Kidney (tissue), 14 donors: ENCODE results near the gene SLC7A6. TPM values are rescaled to one million over a fixed set of nuclear protein-coding genes. Genes with fewer than 3 reads are reported as not detected.
A peak's percentile ranks its signal among the peaks of the same experiment; 100 is the strongest.

Experiments used
- DNase-seq, 5 donors: peaks; one replicate each; pipeline ENCODE4 v3.0.0-alpha.2; 2013 to 2020
- FAIRE-seq: peaks from 2 replicates; lab custom pipeline; 2012; peaks lifted over from hg19 to GRCh38; lab: Jason Lieb, UNC
- H3K27ac ChIP-seq, 2 donors: one replicate each; pipeline ENCODE4 v1.7.0; 2013; ENCODE audit warnings: low read depth in 2 of 2, low read length in 2 of 2, inconsistent platforms in 1 of 2
- H3K27me3 ChIP-seq: one replicate; pipeline ENCODE4 v1.7.1; 2013; ENCODE audit warnings: low read length, inconsistent platforms; ENCODE audit not compliant: control insufficient read depth, insufficient read depth
- H3K36me3 ChIP-seq, 3 donors: one replicate each; pipeline versions ENCODE4 v1.7.0 to v1.7.1; 2013; ENCODE audit warnings: low read length in 3 of 3, control low read depth in 1 of 3, inconsistent platforms in 1 of 3; ENCODE audit not compliant: insufficient read depth in 3 of 3, control insufficient read depth in 2 of 3
- H3K4me1 ChIP-seq, 3 donors: one replicate each; pipeline versions ENCODE4 v1.7.0 to v1.7.1; 2013; ENCODE audit warnings: low read length in 3 of 3, inconsistent platforms in 1 of 3, low read depth in 1 of 3; ENCODE audit not compliant: control insufficient read depth in 2 of 3, insufficient read depth in 2 of 3
- H3K4me3 ChIP-seq, 3 donors: one replicate each; pipeline versions ENCODE4 v1.7.0 to v1.8.1; 2013; ENCODE audit warnings: low read length in 3 of 3, control low read depth in 1 of 3, inconsistent platforms in 1 of 3
- H3K9ac ChIP-seq, 3 donors: one replicate each; pipeline versions ENCODE4 v1.7.0 to v1.7.1; 2013; ENCODE audit warnings: low read length in 3 of 3, control low read depth in 1 of 3, inconsistent platforms in 1 of 3
- H3K9me3 ChIP-seq, 3 donors: one replicate each; pipeline versions ENCODE4 v1.7.0 to v1.7.1; 2013; ENCODE audit warnings: low read length in 3 of 3, control low read depth in 1 of 3, inconsistent platforms in 1 of 3; ENCODE audit not compliant: control insufficient read depth in 2 of 3, insufficient read depth in 1 of 3
- CTCF ChIP-seq: IDR thresholded peaks from 3 replicates; pipeline ENCODE4 v1.5.1; 2012; ENCODE audit warnings: mild to moderate bottlenecking, moderate library complexity, borderline replicate concordance; ENCODE audit not compliant: insufficient read depth; ENCODE audit errors: extremely low read depth
- intact Hi-C: fragments of 100-400 bp; cut with DNase I; formaldehyde crosslinking; loops from one replicate; pipeline ENCODE4 v1.11.1; 2022
- polyA plus RNA-seq: library from polyadenylated mRNA; stranded (reverse); fragments of 350-450 nt; fragmentation: Illumina TruSeq; extraction: RNeasy Lipid Tissue Mini Kit (QIAGEN cat#74804); gene quantifications from one replicate; pipeline ENCODE4 v1.2.3, GENCODE V29; 2014; ENCODE audit warnings: low read depth, low replicate concordance; ENCODE audit not compliant: insufficient read depth
- total RNA-seq: library from RNA; stranded (reverse); fragmentation: NEBNext Ultra II Directional; extraction: Animal tissue kit (Norgen Biotek cat#: 25700); gene quantifications from one replicate; pipeline ENCODE4 v1.2.1, GENCODE V29; 2021
- donor health status: control.
- donor health status: control.
- donor health status: control.
- donor health status: control.
- donor health status: control.
- donor health status: DM: yes; HTN: yes; CAD: no.
- donor health status: Normal renal cell carcinoma (clear cell type).

SLC7A6 gene
- total and polyA plus RNA-seq, 2 donors from 2014 or later, result 5.0 to 24.0 TPM

DNA sequence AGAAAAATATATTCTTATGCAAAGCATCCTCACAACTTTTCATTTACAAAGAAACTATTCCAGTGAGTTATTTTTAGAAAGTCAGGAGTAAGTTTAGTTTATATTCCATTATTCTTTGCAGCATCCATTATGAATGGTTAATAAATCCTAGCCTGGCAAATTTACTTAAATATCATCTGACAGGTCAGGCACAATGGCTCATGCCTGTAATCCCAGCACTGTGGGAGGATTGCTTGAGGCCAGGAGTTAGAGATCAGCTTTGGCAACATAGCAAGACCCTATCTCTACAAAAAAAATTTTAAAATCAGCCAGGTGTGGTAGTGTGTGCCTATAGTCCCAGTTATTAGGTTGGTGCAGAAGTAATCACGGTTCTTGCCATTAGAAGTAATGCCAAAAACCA, 41.3 kb upstream of the SLC7A6 start:
- DNase-seq (no peak), FAIRE-seq (no peak)
- no peaks in the 10 kb centered on the region for H3K27me3 ChIP-seq
- H3K9me3 ChIP-seq, result no peaks in the 10 kb centered on the region
- intact Hi-C loops, result no loop called here
- no peak overlapping the region for H3K27ac ChIP-seq
- TF ChIP-seq CTCF, result no peak
- peaks cover 0 to 4% (median 3%) of the 10 kb centered on the region in 3 donors for H3K36me3 ChIP-seq
- H3K4me3 ChIP-seq, result no peak overlapping the region
- H3K4me1 ChIP-seq, result peaks cover 0 to 7% (median 6%) of the 10 kb centered on the region in 3 donors
- H3K9ac ChIP-seq, result no peak overlapping the region

- intact Hi-C loops, result no loop called here
- Histone ChIP-seq H3K36me3 (peaks cover 3 to 15% (median 12%) of the 10 kb centered on the region in 3 donors), H3K9me3 (no peaks in the 10 kb centered on the region), H3K4me3 (no peak overlapping the region), H3K27ac (no peak overlapping the region), H3K4me1 (peaks cover 0 to 12% (median 6%) of the 10 kb centered on the region in 3 donors), H3K27me3 (no peaks in the 10 kb centered on the region), H3K9ac (no peak overlapping the region)
- FAIRE-seq (no peak), DNase-seq (no peak)
- TF ChIP-seq CTCF, result no peak
Measured at GRCh38 chr16:68226116-68226515, 38.2 kb upstream of the SLC7A6 start.

GRCh38 chr16:68227183-68227793, 37.0 kb upstream of the SLC7A6 start:
- no peak overlapping the region for H3K4me3 ChIP-seq
- no peak overlapping the region for H3K9ac ChIP-seq
- DNase-seq, result no peak
- H3K4me1 ChIP-seq, result peaks cover 0 to 12% (median 6%) of the 10 kb centered on the region in 3 donors
- peak overlapping the region in 1 of 2 donors; percentile 6 for H3K27ac ChIP-seq
- no peak for TF ChIP-seq CTCF
- no peaks in the 10 kb centered on the region for H3K9me3 ChIP-seq
- no peak for FAIRE-seq
- no peaks in the 10 kb centered on the region for H3K27me3 ChIP-seq
- intact Hi-C loops, result no loop called here
- peaks cover 3 to 26% (median 15%) of the 10 kb centered on the region in 3 donors for H3K36me3 ChIP-seq
